HG03571 (cell line): ENCODE measurements around the gene ZNF618.
"Not testable (repeated sequence)": the region's sequence is repeated elsewhere in the genome, so short reads cannot be mapped to it uniquely, and the experiment has no call there.

Experiments
- ATAC-seq: cut with Tn5 transposase; IDR thresholded peaks from one replicate; pipeline ENCODE4 v1.9.1; 2021; ENCODE audit not compliant: unreplicated experiment

The ZNF618 gene

GRCh38 chr9:114078021-114078780 lies 202.1 kb downstream of the ZNF618 start, which contains the start of gene AMBP:
AMBP (minus strand) TSS chr9:114078300; CDS start chr9:114078209, 91 bp downstream.
- ATAC-seq = no peak

DNA sequence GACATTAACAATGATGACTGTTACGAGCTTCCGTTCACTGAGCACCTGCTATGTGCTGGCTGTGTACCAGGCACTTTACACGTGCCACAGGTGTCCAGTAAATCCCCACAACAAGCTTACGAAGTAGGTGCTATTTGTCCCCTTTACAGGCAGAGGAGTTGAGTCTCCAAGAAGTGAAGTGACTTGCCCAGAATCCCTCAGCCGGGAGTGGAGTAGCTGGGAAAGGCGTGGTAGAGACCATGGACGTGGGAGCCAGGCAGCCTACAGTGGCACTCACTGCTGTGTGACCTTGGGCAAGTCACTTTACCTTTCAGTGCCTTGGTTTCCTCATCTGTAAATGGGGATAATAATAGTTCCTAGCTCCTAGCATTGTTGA lies 202.7 kb downstream of the ZNF618 start:
- no peak for ATAC-seq

- no peak for ATAC-seq
Measured at GRCh38 chr9:114080195-114080772, 204.2 kb downstream of the ZNF618 start.

DNA sequence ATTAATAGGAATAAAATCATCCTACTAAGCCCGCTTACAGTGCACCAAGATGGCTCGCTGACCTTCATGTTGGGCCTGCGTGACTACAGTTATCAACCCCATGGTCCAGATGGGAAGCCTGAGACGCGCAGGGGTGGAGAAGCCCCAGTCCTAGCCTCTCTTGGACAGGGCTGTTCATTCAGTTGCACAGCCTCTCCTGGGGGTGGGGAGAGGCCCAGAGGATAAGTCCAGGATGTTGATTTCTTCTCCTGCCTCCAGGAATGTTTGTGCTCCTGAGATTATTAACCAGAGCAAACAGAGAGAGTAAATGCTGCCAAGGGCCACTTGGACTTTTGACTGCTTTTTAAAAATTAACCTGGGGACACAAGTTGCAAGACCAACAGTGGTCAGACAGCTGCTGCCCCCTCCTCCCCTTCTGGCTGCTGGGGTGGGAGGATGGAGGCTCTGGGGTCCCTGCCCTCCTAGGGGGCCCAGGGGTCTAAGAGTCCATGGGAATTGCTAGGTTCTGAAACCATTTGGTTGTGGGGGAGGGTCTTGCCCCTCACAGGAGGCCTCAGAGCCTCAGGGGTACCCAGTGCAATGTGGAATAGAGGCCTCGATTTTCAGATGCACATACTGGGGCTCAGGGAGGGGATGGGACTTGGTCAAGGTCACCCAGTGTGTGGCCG lies 204.8 kb downstream of the ZNF618 start:
- ATAC-seq = no peak

GRCh38 chr9:114081441-114082016 lies 205.4 kb downstream of the ZNF618 start:
- no peak for ATAC-seq

- peak; percentile 72 for ATAC-seq
Measured at GRCh38 chr9:114082017-114082762, 206.1 kb downstream of the ZNF618 start.

- not testable (repeated sequence) for ATAC-seq
Measured at GRCh38 chr9:114082763-114083412, 206.8 kb downstream of the ZNF618 start.

- no peak for ATAC-seq
Measured at GRCh38 chr9:114083666-114084065, 207.6 kb downstream of the ZNF618 start.

- no peak for ATAC-seq
Measured at GRCh38 chr9:114084282-114085073, 208.4 kb downstream of the ZNF618 start.

DNA sequence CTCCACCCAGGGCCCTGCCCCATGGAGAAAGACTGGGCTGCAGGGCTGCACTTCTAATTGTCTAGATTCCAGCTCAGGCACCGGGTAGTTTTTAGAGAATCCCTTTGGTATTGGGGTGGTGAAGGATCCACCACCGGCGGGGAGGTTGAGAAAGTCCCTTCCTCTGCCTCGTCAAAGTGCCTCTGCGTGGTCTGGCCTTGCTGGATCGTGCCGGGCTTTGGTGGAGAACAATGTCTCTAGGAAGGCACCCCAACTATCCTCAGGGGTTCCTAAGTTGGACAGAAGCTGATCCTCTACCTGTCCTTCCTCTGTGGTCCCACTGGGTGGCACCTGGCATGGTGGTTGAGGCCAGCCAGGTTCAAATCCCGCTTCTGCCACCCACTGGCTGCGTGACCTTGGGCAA lies 209.3 kb downstream of the ZNF618 start:
- no peak for ATAC-seq

DNA sequence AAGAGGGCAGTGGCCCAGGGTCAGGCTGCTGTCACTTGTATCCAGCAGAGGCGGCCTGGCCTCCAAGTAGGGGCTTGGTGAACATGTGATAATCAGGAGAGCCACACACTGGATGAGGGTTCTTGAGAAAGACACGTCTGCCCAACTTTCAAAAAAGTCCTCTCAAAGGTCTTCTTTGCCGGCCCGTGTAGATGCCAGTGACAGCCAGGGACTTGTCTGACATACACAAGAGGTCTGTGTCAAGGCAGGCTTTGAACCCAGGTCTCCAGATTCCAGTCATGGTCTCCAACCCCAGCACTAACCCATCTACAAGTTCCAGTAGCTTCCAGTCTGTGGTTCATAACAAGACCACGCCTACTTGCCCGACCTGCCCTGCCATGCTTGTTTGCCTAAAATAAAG lies 209.9 kb downstream of the ZNF618 start:
- no peak for ATAC-seq

DNA sequence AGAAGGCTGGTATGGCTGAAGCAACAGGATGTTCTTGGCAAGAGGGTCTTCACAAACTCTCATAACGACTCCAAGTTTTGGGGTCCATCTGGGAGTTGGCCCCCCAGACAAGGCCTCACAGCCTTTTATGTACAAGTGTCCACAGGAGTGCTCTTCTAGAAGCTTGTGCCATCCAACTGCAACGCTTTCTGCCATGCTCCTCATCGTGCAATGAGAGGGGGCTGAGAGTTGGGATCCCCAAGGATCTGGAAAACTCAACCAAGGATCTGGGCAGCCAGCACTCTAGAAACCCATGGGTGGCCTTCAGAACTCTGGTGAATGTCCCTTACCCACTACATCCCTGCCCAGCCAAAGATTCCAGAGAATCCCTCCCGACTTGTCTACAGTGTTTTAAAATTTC lies 210.5 kb downstream of the ZNF618 start:
- no peak for ATAC-seq

DNA sequence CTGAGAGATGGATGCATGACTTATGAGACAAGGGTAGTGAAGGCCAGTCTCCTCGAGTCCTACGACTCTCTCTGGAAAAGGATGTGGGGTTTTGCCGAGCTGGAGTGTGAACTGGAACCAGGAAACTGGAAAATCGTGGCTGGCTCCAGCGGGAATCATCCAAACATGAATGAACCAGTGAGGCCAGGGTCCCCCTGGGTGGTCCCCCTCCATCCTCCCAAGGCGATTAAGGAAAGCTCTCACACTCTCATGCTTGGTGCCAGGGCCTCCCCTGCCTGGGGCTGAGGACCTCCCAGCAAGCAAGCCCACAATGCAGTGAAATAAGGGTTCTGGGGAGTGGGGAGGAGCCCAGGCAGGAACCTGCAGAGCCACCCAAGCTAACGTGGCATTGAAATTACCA lies 211.6 kb downstream of the ZNF618 start:
- ATAC-seq = no peak

- ATAC-seq = no peak
Measured at GRCh38 chr9:114088571-114089170, 212.6 kb downstream of the ZNF618 start.

- no peak for ATAC-seq
Measured at GRCh38 chr9:114089206-114089840, 213.2 kb downstream of the ZNF618 start.

GRCh38 chr9:114090798-114091197 lies 214.7 kb downstream of the ZNF618 start:
- no peak for ATAC-seq

GRCh38 chr9:114091711-114092110 lies 215.6 kb downstream of the ZNF618 start:
- no peak for ATAC-seq

- ATAC-seq = no peak
Measured at GRCh38 chr9:114092336-114092735, 216.2 kb downstream of the ZNF618 start.

DNA sequence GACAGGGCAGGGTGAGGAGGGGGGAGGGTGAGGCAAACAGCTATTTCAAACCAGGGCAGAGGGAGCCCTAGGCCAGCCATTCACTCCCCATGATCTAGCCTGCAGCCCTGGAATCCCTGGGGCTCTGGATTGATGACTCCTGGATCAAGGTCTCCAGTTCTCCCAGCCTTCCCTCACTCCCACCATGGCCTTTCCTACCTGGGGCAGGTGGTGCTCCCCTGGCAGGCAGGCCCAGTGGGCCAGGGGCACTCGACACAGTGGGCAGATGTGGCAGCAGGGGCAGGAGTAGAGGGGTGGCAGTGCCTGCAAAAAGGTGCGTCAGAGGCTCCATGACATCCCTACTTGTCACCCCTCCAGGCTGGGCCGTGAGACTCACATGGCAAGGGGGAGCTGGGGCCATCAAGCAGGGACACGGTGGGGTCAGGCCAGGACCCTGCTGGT lies 216.9 kb downstream of the ZNF618 start:
- no peak for ATAC-seq
